Measurements from ENCODE around the gene LCE6A. TPM values are rescaled to one million over a fixed set of nuclear protein-coding genes. Genes with fewer than 3 reads are reported as not detected.

The LCE6A gene
- total RNA-seq, 1 donor, result not detected

- no peak overlapping the region for H3K4me3 ChIP-seq (ENCODE audit: low read depth, low read length)
- no peak for DNase-seq (ENCODE audit: low read depth)
- TF ChIP-seq CTCF (IDR thresholded peaks at IDR 0.05; ENCODE audit: insufficient read depth, low read depth, low read length), result no peak
Measured at GRCh38 chr1:152817309-152817708, 25.3 kb upstream of the LCE6A start.

DNA sequence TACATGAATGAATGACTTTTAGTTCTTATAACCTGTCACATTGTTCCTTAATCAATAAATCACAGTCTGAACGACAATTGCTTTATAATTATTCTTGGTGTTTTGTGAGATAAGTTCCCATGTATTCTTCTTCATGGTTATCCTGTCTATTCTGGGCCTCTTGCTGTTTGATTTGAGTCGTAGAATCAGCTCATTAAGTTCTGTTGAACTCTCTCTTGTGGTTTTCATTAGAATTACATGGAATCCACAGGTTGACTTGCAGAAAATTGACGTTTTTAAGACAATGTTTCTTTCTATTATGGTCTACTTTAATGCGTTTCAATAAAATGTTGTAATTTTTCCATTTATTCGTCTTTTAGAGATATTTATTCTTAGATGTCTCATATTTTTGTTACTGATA lies 19.4 kb upstream of the LCE6A start:
- TF ChIP-seq CTCF (IDR thresholded peaks at IDR 0.05; ENCODE audit: insufficient read depth, low read depth, low read length), result no peak
- DNase-seq (ENCODE audit: low read depth), result no peak

GRCh38 chr1:152824964-152825363 lies 17.7 kb upstream of the LCE6A start:
- no peak for TF ChIP-seq CTCF (IDR thresholded peaks at IDR 0.05; ENCODE audit: insufficient read depth, low read depth, low read length)
- no peak for DNase-seq (ENCODE audit: low read depth)

More for the DNA sequence above, 19.4 kb upstream of the LCE6A start:
- no peak overlapping the region for H3K4me3 ChIP-seq (ENCODE audit: low read depth, low read length)

DNA sequence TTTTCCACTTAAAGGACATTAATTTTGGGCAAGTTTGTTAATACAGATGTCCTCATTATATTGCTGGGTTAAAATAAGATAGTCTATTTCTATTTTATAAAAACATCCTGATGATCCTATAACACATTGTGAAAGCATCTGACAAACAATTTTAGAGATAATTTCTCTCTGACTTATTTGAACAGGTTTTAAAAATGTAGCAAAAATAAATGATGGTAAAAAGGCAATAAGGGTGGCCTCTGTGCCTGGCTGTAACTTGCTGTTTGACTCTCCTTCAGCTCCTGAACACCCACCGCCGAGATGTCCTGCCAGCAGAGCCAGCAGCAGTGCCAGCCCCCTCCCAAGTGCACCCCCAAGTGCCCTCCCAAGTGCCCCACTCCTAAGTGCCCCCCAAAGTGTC lies 15.5 kb upstream of the LCE6A start, which contains the start of gene LCE1A:
Gene LCE1A (plus strand): TSS at position 301 of the 400 bp plus-strand sequence. CDS start 0 bp downstream, at position 301.
- no peak within 1 kb of the TSS for H3K4me3 ChIP-seq (ENCODE audit: low read depth, low read length)
- no peak for DNase-seq (ENCODE audit: low read depth)
- TF ChIP-seq CTCF (IDR thresholded peaks at IDR 0.05; ENCODE audit: insufficient read depth, low read depth, low read length), result no peak

More at GRCh38 chr1:152824964-152825363, 17.7 kb upstream of the LCE6A start:
- no peak overlapping the region for H3K4me3 ChIP-seq (ENCODE audit: low read depth, low read length)

DNA sequence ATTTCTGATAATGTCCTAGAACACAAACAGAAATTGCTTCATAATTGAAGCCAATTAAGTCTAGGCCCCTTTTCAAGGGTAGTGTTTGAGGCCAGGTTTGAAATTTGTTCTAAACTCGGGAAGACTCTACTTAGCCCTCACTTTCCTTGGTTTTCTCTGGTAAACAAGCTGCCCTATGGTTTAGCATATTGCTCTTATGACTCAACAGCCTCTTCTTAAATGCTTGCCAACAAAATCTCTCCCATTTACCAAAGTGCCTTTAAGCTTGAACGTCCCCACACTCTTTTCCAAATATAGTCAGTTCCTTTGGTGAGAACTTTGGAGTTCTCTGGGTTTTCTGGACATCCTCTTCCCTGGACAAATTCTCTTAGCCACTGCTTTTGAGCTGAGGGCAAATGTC lies 5.8 kb upstream of the LCE6A start:
- H3K4me3 ChIP-seq (ENCODE audit: low read depth, low read length), result no peak overlapping the region
- no peak for DNase-seq (ENCODE audit: low read depth)
- TF ChIP-seq CTCF (IDR thresholded peaks at IDR 0.05; ENCODE audit: insufficient read depth, low read depth, low read length), result no peak

DNA sequence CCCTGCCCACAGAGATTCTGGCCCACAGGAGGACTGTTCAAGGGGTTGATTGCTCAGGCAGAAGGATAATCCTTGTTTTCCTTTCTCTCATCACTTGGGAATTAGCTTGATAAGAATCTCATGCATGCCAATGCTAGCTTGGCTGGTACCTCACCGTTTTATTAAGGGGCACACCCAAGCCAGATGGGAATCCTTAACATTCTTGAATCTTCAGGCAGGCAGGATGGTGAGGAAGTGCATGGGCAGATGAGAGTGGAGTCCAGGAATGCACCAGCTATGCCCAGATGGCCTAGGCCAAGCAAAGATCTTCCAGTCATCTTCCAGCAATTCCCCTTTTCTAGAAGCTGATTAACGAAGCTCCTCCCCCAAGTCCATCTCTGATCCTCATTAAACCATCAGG lies 13.0 kb downstream of the LCE6A start:
- TF ChIP-seq CTCF (IDR thresholded peaks at IDR 0.05; ENCODE audit: insufficient read depth, low read depth, low read length), result no peak
- H3K4me3 ChIP-seq (ENCODE audit: low read depth, low read length), result no peak overlapping the region
- no peak for DNase-seq (ENCODE audit: low read depth)

DNA sequence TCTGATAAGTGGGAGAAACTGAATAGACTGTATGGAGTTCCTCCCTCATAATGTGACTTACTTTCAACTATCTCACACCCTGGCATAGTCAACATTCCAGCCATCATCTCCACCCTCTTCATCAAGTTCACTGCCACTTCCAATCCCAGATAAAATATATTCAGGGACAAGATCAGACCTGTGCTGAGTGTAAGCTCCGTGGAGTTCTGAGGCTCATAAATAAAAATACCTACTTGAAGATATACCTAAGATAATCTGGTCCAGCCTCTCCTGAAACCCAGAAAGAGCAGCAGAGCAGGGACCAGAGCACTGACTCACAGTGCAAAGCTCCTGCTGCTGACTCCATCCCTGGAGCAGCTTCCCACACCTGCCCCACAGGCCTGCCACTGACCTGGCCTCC lies 15.4 kb downstream of the LCE6A start:
- H3K4me3 ChIP-seq (ENCODE audit: low read depth, low read length), result no peak overlapping the region
- DNase-seq (ENCODE audit: low read depth), result no peak
- no peak for TF ChIP-seq CTCF (IDR thresholded peaks at IDR 0.05; ENCODE audit: insufficient read depth, low read depth, low read length)

Measured in fibroblast of villous mesenchyme (primary cell).